HepG2 (cell line): ENCODE measurements around the gene CLIC4. TPM values are rescaled to one million over a fixed set of nuclear protein-coding genes. Genes with fewer than 3 reads are reported as not detected.
A peak's percentile ranks its signal among the peaks of the same experiment; 100 is the strongest.

ENCODE experiments used
- BRD4 ChIP-seq: sonication (generic); formaldehyde crosslinking; IDR thresholded peaks from 2 replicates; pipeline ENCODE4 v1.4.0; 2020; ENCODE audit warnings: missing genetic modification reagents
- HCFC1 ChIP-seq: fragments of 150-350 bp; IDR thresholded peaks from 2 replicates; pipeline ENCODE4 v1.6.1; 2014; ENCODE audit warnings: low read depth, low read length
- HNRNPL ChIP-seq: fragments of 200-400 bp; formaldehyde crosslinking; IDR thresholded peaks from 2 replicates; pipeline ENCODE4 v1.6.1; 2017; ENCODE audit warnings: mild to moderate bottlenecking, low read depth, low read length
- KDM3A ChIP-seq: IDR thresholded peaks from 2 replicates; pipeline ENCODE4 v1.6.1; 2018; ENCODE audit warnings: low read depth, missing compliant biosample characterization
- KDM6A ChIP-seq: IDR thresholded peaks from 2 replicates; pipeline ENCODE4 v1.6.1; 2016; ENCODE audit warnings: low read depth
- MIER3 ChIP-seq: IDR thresholded peaks from 2 replicates; pipeline ENCODE4 v1.6.1; 2016; ENCODE audit warnings: missing compliant biosample characterization, borderline replicate concordance
- NAIF1 ChIP-seq: sonication (generic); formaldehyde crosslinking; IDR thresholded peaks from 2 replicates; pipeline ENCODE4 v1.5.0; 2020; ENCODE audit warnings: mild to moderate bottlenecking, missing genetic modification reagents, borderline replicate concordance
- PATZ1 ChIP-seq: sonication (generic); formaldehyde crosslinking; IDR thresholded peaks from 2 replicates; pipeline ENCODE4 v1.4.0; 2020; ENCODE audit warnings: missing genetic modification reagents
- RARG ChIP-seq: sonication (generic); formaldehyde crosslinking; IDR thresholded peaks from 2 replicates; pipeline ENCODE4 v1.4.0; 2020; ENCODE audit warnings: low read depth, mild to moderate bottlenecking, missing genetic modification reagents
- STAT5B ChIP-seq: sonication (generic); formaldehyde crosslinking; IDR thresholded peaks from 2 replicates; pipeline ENCODE4 v1.4.0; 2020; ENCODE audit warnings: missing genetic modification reagents
- USF2 ChIP-seq, 2 experiments: sonication (generic) in 1 of 2; formaldehyde crosslinking in 1 of 2; IDR thresholded peaks; 2 replicates each; pipeline versions ENCODE4 v1.5.1 to v1.6.1; 2011 to 2020; ENCODE audit warnings: borderline replicate concordance in 1 of 2, low read depth in 1 of 2, low read length in 1 of 2, mild to moderate bottlenecking in 1 of 2, missing genetic modification reagents in 1 of 2, moderate library complexity in 1 of 2
- ZBTB4 ChIP-seq: sonication (generic); formaldehyde crosslinking; IDR thresholded peaks from 2 replicates; pipeline ENCODE4 v1.4.0; 2020; ENCODE audit warnings: missing genetic modification reagents, mild to moderate bottlenecking, borderline replicate concordance
- ZNF557 ChIP-seq: sonication (generic); formaldehyde crosslinking; IDR thresholded peaks from 2 replicates; pipeline ENCODE4 v1.4.0; 2020; ENCODE audit warnings: missing genetic modification reagents
- ZNF646 ChIP-seq: sonication (generic); formaldehyde crosslinking; IDR thresholded peaks from 2 replicates; pipeline ENCODE4 v1.9.0; 2021; ENCODE audit warnings: mild to moderate bottlenecking, missing genetic modification reagents
- polyA plus RNA-seq, 8 experiments: library from polyadenylated mRNA; depleted of rRNA in 3 of 8; stranded (reverse) in 7 of 8; unstranded in 1 of 8; fragments of >200 nt; fragmentation: Illumina TruSeq in 4 of 8; extraction: Trizol in 4 of 8; gene quantifications; 2 replicates each; pipeline versions ENCODE4 v1.2.1 to v1.2.3, GENCODE V29; 2011 to 2016; ENCODE audit warnings: low read depth in 4 of 8, missing spikeins in 1 of 8, mixed read lengths in 1 of 8; ENCODE audit not compliant: insufficient read depth in 1 of 8
- total RNA-seq, 5 experiments: library from RNA; depleted of rRNA; stranded (reverse); fragments of >200 nt; fragmentation: Illumina TruSeq; extraction: Trizol; gene quantifications; 2 replicates each; pipeline ENCODE4 v1.2.3, GENCODE V29; 2016; ENCODE audit warnings: low read depth in 1 of 5

The CLIC4 gene
- total and polyA plus RNA-seq, 2 of the 13 experiments (the other 11 are each of a cell fraction or from before 2014, with no cell fraction given), result 23.3 to 77.4 TPM

DNA sequence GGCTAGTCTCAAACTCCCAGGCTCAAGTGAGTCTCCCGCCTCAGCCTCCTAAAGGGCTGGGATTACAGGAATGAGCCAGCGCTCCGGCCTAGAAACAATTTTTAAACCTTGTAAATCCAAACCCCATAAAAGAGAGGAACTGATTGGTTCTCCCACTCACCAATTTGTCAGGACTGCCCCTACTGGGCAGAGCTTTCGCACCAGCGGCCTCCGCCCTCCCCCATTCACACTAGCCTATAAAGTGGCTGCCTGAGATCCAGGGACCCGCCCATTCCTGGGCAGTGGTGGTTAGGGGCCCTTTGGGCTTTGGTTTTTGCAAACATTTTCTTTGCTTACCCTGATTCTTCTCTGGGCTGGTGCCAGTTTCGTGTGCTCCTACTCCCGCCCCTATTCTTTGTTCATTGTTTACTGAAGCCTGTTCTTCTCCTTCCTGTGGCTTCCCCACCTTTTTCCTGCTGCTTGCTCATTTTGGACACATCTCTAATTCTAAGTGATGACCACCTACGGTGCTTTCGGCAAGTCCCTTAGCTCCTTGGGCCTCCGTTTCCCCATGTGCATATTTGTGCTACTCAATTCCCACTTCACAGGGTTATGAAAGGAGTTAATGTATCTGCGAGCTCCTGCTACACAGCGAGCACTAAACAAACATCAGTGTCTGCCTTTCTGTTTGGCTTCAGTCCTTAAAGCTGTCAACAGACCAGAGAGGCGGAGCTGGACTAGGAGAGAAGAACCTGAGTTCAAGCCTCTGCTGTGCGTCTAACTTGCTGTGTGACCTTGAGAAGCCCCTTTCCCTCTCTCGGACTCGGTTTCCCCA lies 39.8 kb upstream of the CLIC4 start (continued):
- TF ChIP-seq ZBTB4 (CRISPR knock-in tag) (0 out of 2 replicates have a peak, but pooled peaks have one; percentile 11), ZNF646 (CRISPR knock-in tag) (no peak), HNRNPL (no peak), RARG (CRISPR knock-in tag) (no peak), BRD4 (CRISPR knock-in tag) (0 out of 2 replicates have a peak, but pooled peaks have one; percentile 24), KDM3A (CRISPR knock-in tag) (no peak), PATZ1 (CRISPR knock-in tag) (no peak), MIER3 (CRISPR knock-in tag) (0 out of 2 replicates have a peak, but pooled peaks have one; percentile 23), USF2 (IDR thresholded peaks at IDR 0.05; ENCODE audit: low read depth, low read length) (no peak), USF2 (CRISPR knock-in tag; IDR thresholded peaks at IDR 0.05; ENCODE audit: borderline replicate concordance) (no peak; the same call in 1 of the 2 replicates), HCFC1 (no peak), NAIF1 (CRISPR knock-in tag) (no peak), STAT5B (CRISPR knock-in tag) (no peak), ZNF557 (no peak; the same call in 1 of the 2 replicates), KDM6A (CRISPR knock-in tag) (peak; percentile 34; the same call in 1 of the 2 replicates)
